ENCODE data around the gene OMG.
"Not testable (repeated sequence)": the region's sequence is repeated elsewhere in the genome, so short reads cannot be mapped to it uniquely, and the experiment has no call there.

OMG gene

GRCh38 chr17:31291820-31292219 is 5.2 kb downstream of the OMG start:
- DNase-seq (ENCODE audit: low read depth): peak; percentile 53
- no peak overlapping the region for H3K4me3 ChIP-seq (ENCODE audit: low read depth, low read length)
- TF ChIP-seq CTCF (conservative IDR thresholded peaks at IDR 0.05; ENCODE audit: low read depth, low read length): no peak

- no peak for TF ChIP-seq CTCF (conservative IDR thresholded peaks at IDR 0.05; ENCODE audit: low read depth, low read length)
- no peak for DNase-seq (ENCODE audit: low read depth)
- H3K4me3 ChIP-seq (ENCODE audit: low read depth, low read length): no peak overlapping the region
Observed at GRCh38 chr17:31289790-31290189, 7.2 kb downstream of the OMG start.

DNA sequence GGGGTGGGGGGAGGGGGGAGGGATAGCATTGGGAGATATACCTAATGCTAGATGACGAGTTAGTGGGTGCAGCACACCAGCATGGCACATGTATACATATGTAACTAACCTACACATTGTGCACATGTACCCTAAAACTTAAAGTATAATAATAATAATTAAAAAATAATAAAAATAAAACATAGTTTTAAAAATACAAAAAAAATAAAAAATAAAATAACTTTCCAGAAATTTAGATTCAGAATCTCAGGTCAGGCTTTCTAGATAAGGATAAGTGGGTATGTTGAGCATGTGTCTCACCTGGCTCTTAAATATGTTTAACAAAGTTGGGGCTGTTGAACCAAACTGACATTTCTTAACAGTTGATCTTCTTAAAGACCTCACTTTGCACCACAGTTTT is 9.1 kb downstream of the OMG start:
- DNase-seq (ENCODE audit: low read depth); H3K4me3 ChIP-seq (ENCODE audit: low read depth, low read length): not testable (repeated sequence)

DNA sequence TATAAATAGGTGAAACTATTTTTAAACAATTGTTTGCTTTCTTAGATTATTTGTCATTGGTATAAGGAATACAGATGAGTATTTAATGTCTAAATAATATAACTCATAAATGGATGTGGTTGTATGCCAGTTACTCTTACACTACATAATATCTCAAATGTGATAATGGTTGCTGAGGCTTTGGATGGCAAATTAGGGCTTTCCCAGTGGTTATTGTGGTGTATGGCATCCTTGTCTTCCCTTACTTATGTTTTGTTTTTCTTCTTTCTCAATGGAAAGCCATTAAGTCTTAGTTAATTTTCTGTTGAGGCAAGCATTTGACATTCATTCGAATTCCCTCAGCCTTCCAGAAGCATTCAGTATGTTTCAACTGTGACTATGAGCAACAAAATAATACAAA is 10.5 kb downstream of the OMG start:
- no peak overlapping the region for H3K4me3 ChIP-seq (ENCODE audit: low read depth, low read length)
- TF ChIP-seq CTCF (conservative IDR thresholded peaks at IDR 0.05; ENCODE audit: low read depth, low read length): no peak
- DNase-seq (ENCODE audit: low read depth): no peak

- TF ChIP-seq CTCF (conservative IDR thresholded peaks at IDR 0.05; ENCODE audit: low read depth, low read length): no peak
- no peak for DNase-seq (ENCODE audit: low read depth)
- H3K4me3 ChIP-seq (ENCODE audit: low read depth, low read length): no peak overlapping the region
Observed at GRCh38 chr17:31283841-31284240, 13.2 kb downstream of the OMG start.

DNA sequence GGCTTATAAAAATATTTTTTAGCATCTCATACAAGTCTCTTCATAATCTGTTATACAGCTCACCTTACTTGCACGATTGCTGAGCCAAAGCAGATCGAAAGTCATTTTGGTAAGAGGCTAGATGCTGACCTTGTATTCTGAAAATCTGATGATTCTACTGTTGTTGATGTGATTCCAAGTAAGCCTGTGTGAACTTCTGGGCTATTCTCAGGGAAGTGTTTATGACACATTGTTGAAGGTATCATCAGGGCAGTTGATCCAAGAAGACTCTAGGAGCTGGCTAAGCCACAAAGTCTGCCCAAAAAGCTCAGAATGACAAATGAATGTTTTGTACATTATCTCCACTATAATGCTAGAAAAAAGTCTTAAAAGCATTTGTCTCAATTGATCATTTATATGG is 16.0 kb downstream of the OMG start:
- H3K4me3 ChIP-seq (ENCODE audit: low read depth, low read length): no peak overlapping the region
- no peak for DNase-seq (ENCODE audit: low read depth)
- no peak for TF ChIP-seq CTCF (conservative IDR thresholded peaks at IDR 0.05; ENCODE audit: low read depth, low read length)

DNA sequence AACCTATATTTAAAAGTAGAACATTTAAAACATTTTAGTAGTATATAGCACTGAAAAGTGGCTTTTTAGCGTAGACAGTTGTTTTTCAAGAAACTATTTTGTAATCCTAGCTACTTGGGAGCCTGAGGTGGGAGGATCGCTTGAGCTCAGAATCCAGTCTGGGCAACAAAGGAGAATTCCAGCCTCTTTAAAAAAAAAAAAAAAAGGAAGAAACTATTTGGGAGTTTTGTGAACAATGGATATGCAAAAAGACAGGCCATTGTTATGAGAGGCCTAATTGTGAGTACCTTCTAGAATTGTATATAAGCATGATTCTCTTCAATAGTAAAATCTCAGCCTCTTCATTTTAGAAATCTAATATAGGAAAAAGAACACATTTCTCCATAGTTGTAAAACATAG is 17.6 kb downstream of the OMG start:
- no peak for DNase-seq (ENCODE audit: low read depth)
- TF ChIP-seq CTCF (conservative IDR thresholded peaks at IDR 0.05; ENCODE audit: low read depth, low read length): no peak
- H3K4me3 ChIP-seq (ENCODE audit: low read depth, low read length): no peak overlapping the region

- no peak overlapping the region for H3K4me3 ChIP-seq (ENCODE audit: low read depth, low read length)
- TF ChIP-seq CTCF (conservative IDR thresholded peaks at IDR 0.05; ENCODE audit: low read depth, low read length): no peak
- DNase-seq (ENCODE audit: low read depth): no peak
Observed at GRCh38 chr17:31275116-31275515, 21.9 kb downstream of the OMG start.

Data from choroid plexus epithelial cell (primary cell).